Activated naive CD4-positive, alpha-beta T cell treated with anti-CD3 and anti-CD28 coated beads for 36 hours (primary cell): ENCODE data around the gene TMEM253. TPM values are rescaled to one million over a fixed set of nuclear protein-coding genes. Genes with fewer than 3 reads are reported as not detected.

Source experiments
- total RNA-seq, 2 experiments: library from RNA; stranded (reverse); gene quantifications; one replicate each; pipeline ENCODE4 v1.2.3, GENCODE V29; 2021

Gene TMEM253
- total RNA-seq, 2 experiments from 2014 or later: not detected

Other genes starting within 250 kb of the TMEM253 start
- gene RNASE3, start 209.7 kb upstream of the TMEM253 start, total RNA-seq: not detected
- gene RNASE2, start 145.6 kb upstream of the TMEM253 start, total RNA-seq: not detected
- 10 to 100 TPM; 90.9 to 97.5 TPM for gene METTL17, start 111.1 kb upstream of the TMEM253 start, total RNA-seq
- not detected for gene SLC39A2, start 101.8 kb upstream of the TMEM253 start, total RNA-seq
- 1 to 10 TPM; 8.4 to 8.8 TPM for gene NDRG2, start 76.0 kb upstream of the TMEM253 start, total RNA-seq
- not detected for gene TPPP2, start 70.8 kb upstream of the TMEM253 start, total RNA-seq
- not detected for gene RNASE13, start 66.3 kb upstream of the TMEM253 start, total RNA-seq
- gene RNASE7, start 58.7 kb upstream of the TMEM253 start, total RNA-seq: not detected
- gene RNASE8, start 43.2 kb upstream of the TMEM253 start, total RNA-seq: not detected
- gene ARHGEF40, start 30.8 kb upstream of the TMEM253 start, total RNA-seq: not detected
- 1 to 10 TPM; 8.3 to 9.2 TPM for gene ZNF219, start 2.4 kb upstream of the TMEM253 start, total RNA-seq
- gene OR5AU1, start 55.0 kb downstream of the TMEM253 start, total RNA-seq: not detected
- 1,000 to 10,000 TPM; 1,252 to 1,377 TPM for gene HNRNPC, start 168.4 kb downstream of the TMEM253 start, total RNA-seq
- gene RPGRIP1, start 179.0 kb downstream of the TMEM253 start, total RNA-seq: not detected